Karpas-422 (cell line): ENCODE data around the gene NRXN2. TPM values are rescaled to one million over a fixed set of nuclear protein-coding genes. Genes with fewer than 3 reads are reported as not detected.

ENCODE experiments used
- DNase-seq: peaks from one replicate; pipeline ENCODE4 v3.0.0-alpha.2; 2015
- H2AFZ ChIP-seq: fragments of 200-600 bp; sonication (generic); 2 replicates; pipeline ENCODE4 v1.6.1; 2014; ENCODE audit warnings: antibody characterized with exemption, low read length, mixed read lengths
- H3K27ac ChIP-seq: fragments of 200-600 bp; sonication (generic); 2 replicates; pipeline ENCODE4 v1.5.1; 2014; ENCODE audit warnings: mild to moderate bottlenecking, low read length, moderate library complexity
- H3K27me3 ChIP-seq: fragments of 200-600 bp; sonication (generic); 2 replicates; pipeline ENCODE4 v1.6.1; 2014; ENCODE audit warnings: low read length, mixed read lengths
- H3K36me3 ChIP-seq: fragments of 200-600 bp; sonication (generic); 2 replicates; pipeline ENCODE4 v1.6.1; 2014; ENCODE audit warnings: low read length, mixed read lengths; ENCODE audit not compliant: insufficient read depth
- H3K4me1 ChIP-seq: fragments of 200-600 bp; sonication (generic); 2 replicates; pipeline ENCODE4 v1.6.1; 2014; ENCODE audit warnings: mild to moderate bottlenecking, low read length, mixed read lengths
- H3K4me2 ChIP-seq: fragments of 200-600 bp; sonication (generic); 2 replicates; pipeline ENCODE4 v1.6.1; 2014; ENCODE audit warnings: low read length, low read depth, mild to moderate bottlenecking; ENCODE audit not compliant: poor library complexity, severe bottlenecking
- H3K4me3 ChIP-seq: fragments of 200-600 bp; sonication (generic); 2 replicates; pipeline ENCODE4 v1.5.1; 2014; ENCODE audit warnings: mild to moderate bottlenecking, antibody characterized with exemption, low read length, mixed read lengths
- H3K79me2 ChIP-seq: fragments of 200-600 bp; sonication (generic); 2 replicates; pipeline ENCODE4 v1.6.1; 2014; ENCODE audit warnings: mild to moderate bottlenecking, low read length, mixed read lengths
- H3K9ac ChIP-seq: fragments of 200-600 bp; sonication (generic); 2 replicates; pipeline ENCODE4 v1.6.0; 2014; ENCODE audit warnings: low read length
- H3K9me2 ChIP-seq: fragments of 200-600 bp; sonication (generic), shearing (Covaris generic); replicated peaks from 2 replicates; pipeline ENCODE4 v1.6.0; 2014; ENCODE audit warnings: mild to moderate bottlenecking, low read length, moderate library complexity; ENCODE audit not compliant: insufficient read depth
- H3K9me3 ChIP-seq: fragments of 300-700, 200-600 bp; sonication (generic); 2 replicates; pipeline ENCODE4 v1.6.1; 2014; ENCODE audit warnings: low read length, mixed read lengths
- H4K20me1 ChIP-seq: fragments of 200-600 bp; sonication (generic); 2 replicates; pipeline ENCODE4 v1.6.1; 2014; ENCODE audit warnings: mild to moderate bottlenecking, antibody characterized with exemption, low read length, low read depth; ENCODE audit not compliant: insufficient read depth
- total RNA-seq: library from RNA; depleted of rRNA; stranded (reverse); fragments of >200 nt; shearing (Covaris generic); gene quantifications from 2 replicates; pipeline ENCODE4 v1.2.3, GENCODE V29; 2014; ENCODE audit warnings: low replicate concordance

The NRXN2 gene
- total RNA-seq, 1 experiment from 2014 or later: not detected

- Histone ChIP-seq H3K4me2 (no peak overlapping the region), H3K27me3 (no peaks in the 10 kb centered on the region), H3K4me3 (no peak overlapping the region), H3K9me2 (no peaks in the 10 kb centered on the region), H3K79me2 (no peaks in the 10 kb centered on the region), H3K36me3 (no peaks in the 10 kb centered on the region), H3K9ac (no peak overlapping the region), H3K27ac (no peak overlapping the region), H4K20me1 (no peaks in the 10 kb centered on the region), H3K4me1 (no peaks in the 10 kb centered on the region), H2AFZ (no peak overlapping the region), H3K9me3 (no peaks in the 10 kb centered on the region)
- DNase-seq: no peak
Measured at GRCh38 chr11:64731601-64732000, 8.6 kb upstream of the NRXN2 start.

GRCh38 chr11:64729851-64730382 is 6.9 kb upstream of the NRXN2 start:
- Histone ChIP-seq H2AFZ (no peak overlapping the region), H3K4me3 (no peak overlapping the region), H3K27me3 (no peaks in the 10 kb centered on the region), H3K4me2 (no peak overlapping the region), H3K9ac (no peak overlapping the region), H4K20me1 (no peaks in the 10 kb centered on the region), H3K79me2 (no peaks in the 10 kb centered on the region), H3K9me2 (no peaks in the 10 kb centered on the region), H3K9me3 (no peaks in the 10 kb centered on the region), H3K4me1 (no peaks in the 10 kb centered on the region), H3K27ac (no peak overlapping the region), H3K36me3 (no peaks in the 10 kb centered on the region)
- peak; percentile 68 for DNase-seq

GRCh38 chr11:64728757-64729365 is 5.9 kb upstream of the NRXN2 start:
- no peak for DNase-seq
- Histone ChIP-seq H4K20me1 (no peaks in the 10 kb centered on the region), H2AFZ (no peak overlapping the region), H3K4me1 (no peaks in the 10 kb centered on the region), H3K27me3 (no peaks in the 10 kb centered on the region), H3K36me3 (no peaks in the 10 kb centered on the region), H3K79me2 (no peaks in the 10 kb centered on the region), H3K27ac (no peak overlapping the region), H3K4me2 (no peak overlapping the region), H3K9ac (no peak overlapping the region), H3K9me3 (no peaks in the 10 kb centered on the region), H3K9me2 (no peaks in the 10 kb centered on the region), H3K4me3 (no peak overlapping the region)

- Histone ChIP-seq H3K9me3 (no peaks in the 10 kb centered on the region), H3K4me1 (peaks cover 6% of the 10 kb centered on the region), H3K4me3 (no peak overlapping the region), H3K9me2 (no peaks in the 10 kb centered on the region), H3K36me3 (no peaks in the 10 kb centered on the region), H3K4me2 (no peak overlapping the region), H3K79me2 (no peaks in the 10 kb centered on the region), H3K27me3 (no peaks in the 10 kb centered on the region), H3K27ac (no peak overlapping the region), H2AFZ (no peak overlapping the region), H4K20me1 (no peaks in the 10 kb centered on the region), H3K9ac (no peak overlapping the region)
- DNase-seq: no peak
Measured at GRCh38 chr11:64726867-64727530, 4.0 kb upstream of the NRXN2 start.

- Histone ChIP-seq H3K36me3 (no peaks in the 10 kb centered on the region), H3K9me2 (no peaks in the 10 kb centered on the region), H3K4me1 (peaks cover 6% of the 10 kb centered on the region), H3K9ac (no peak overlapping the region), H3K79me2 (no peaks in the 10 kb centered on the region), H3K9me3 (no peaks in the 10 kb centered on the region), H2AFZ (no peak overlapping the region), H3K4me2 (no peak overlapping the region), H3K27ac (no peak overlapping the region), H3K4me3 (no peak overlapping the region), H4K20me1 (no peaks in the 10 kb centered on the region), H3K27me3 (no peaks in the 10 kb centered on the region)
- DNase-seq: no peak
Measured at GRCh38 chr11:64726211-64726641, 3.2 kb upstream of the NRXN2 start.

GRCh38 chr11:64724863-64725532 is 2.0 kb upstream of the NRXN2 start:
- Histone ChIP-seq H3K9me2 (no peaks in the 10 kb centered on the region), H3K9me3 (no peaks in the 10 kb centered on the region), H3K4me3 (no peak overlapping the region), H3K4me2 (no peak overlapping the region), H3K27ac (no peak overlapping the region), H3K79me2 (no peaks in the 10 kb centered on the region), H3K27me3 (no peaks in the 10 kb centered on the region), H3K36me3 (no peaks in the 10 kb centered on the region), H4K20me1 (no peaks in the 10 kb centered on the region), H3K9ac (no peak overlapping the region), H2AFZ (no peak overlapping the region), H3K4me1 (peaks cover 6% of the 10 kb centered on the region)
- no peak for DNase-seq

- H3K4me2 ChIP-seq: peak overlapping the region; percentile 95
- H3K79me2 ChIP-seq: no peaks in the 10 kb centered on the region
- H3K27me3 ChIP-seq: no peaks in the 10 kb centered on the region
- H3K9ac ChIP-seq: no peak overlapping the region
- no peaks in the 10 kb centered on the region for H4K20me1 ChIP-seq
- peaks cover 6% of the 10 kb centered on the region for H3K4me1 ChIP-seq
- DNase-seq: no peak
- H3K9me2 ChIP-seq: no peaks in the 10 kb centered on the region
- H2AFZ ChIP-seq: no peak overlapping the region
- peak overlapping the region; percentile 75; the same call in 1 of the 2 replicates for H3K4me3 ChIP-seq
- no peak overlapping the region for H3K27ac ChIP-seq
- no peaks in the 10 kb centered on the region for H3K36me3 ChIP-seq
- H3K9me3 ChIP-seq: no peaks in the 10 kb centered on the region
Measured at GRCh38 chr11:64723907-64724862, 1.2 kb upstream of the NRXN2 start.
